NCI-H1694 (cell line): Measurements from ENCODE around the gene FGGY.

ENCODE experiments used
- DNase-seq: peaks from one replicate; lab custom pipeline; 2025; lab: John Stamatoyannopoulos, UW

FGGY gene

DNA sequence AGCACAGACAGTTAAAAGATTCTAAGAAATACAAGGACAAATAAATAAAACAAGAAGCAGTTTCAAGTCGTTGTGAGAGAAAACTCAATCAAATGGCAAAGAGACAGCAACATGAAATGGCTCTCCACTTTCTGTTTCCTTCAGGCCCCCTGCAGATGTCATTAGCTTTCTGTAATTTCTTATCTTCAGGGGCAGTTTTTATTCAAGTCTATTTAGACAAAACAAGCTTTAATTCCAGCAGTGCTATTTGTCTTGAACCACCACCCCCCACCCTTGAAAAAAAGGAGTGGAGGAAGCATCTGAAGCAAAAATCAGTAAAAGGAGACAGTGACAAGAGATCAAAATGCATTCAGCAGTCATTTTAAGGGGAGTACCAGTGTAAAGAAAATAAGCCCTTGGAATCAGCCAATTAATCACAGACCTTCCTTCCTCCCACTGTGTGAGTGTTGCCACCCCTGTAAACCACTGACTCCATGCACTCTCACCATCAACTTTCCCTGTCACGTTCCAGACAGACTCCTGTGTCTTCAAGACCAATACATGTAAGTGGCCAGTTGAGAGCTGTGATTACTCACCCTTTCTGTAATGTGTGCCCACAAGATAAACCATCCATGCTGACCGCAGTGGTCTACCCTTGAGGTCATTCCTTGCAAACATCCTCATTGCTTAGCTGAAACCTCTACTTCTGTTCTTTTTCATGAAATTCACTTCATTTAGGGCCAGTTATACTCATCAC, 381.8 kb downstream of the FGGY start:
- no peak for DNase-seq

DNA sequence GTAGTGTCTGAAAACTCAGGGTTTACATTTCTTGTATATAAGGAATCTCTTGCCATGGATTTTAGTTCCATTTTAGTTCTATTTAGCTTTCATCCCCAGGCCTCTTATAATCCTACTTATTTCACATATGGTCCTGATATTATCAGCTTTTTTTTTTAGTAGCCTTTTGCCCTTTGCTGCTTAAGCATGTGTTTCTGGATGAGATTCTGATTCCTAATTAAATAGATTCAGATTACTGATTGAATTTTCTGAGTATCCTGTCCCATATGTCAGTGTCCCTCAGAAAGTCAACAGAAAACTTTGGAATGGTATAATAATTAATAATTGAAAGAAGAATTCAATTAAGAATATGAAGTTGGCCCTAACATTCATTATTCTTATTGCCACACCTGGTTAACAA, 383.1 kb downstream of the FGGY start:
- DNase-seq = no peak

DNA sequence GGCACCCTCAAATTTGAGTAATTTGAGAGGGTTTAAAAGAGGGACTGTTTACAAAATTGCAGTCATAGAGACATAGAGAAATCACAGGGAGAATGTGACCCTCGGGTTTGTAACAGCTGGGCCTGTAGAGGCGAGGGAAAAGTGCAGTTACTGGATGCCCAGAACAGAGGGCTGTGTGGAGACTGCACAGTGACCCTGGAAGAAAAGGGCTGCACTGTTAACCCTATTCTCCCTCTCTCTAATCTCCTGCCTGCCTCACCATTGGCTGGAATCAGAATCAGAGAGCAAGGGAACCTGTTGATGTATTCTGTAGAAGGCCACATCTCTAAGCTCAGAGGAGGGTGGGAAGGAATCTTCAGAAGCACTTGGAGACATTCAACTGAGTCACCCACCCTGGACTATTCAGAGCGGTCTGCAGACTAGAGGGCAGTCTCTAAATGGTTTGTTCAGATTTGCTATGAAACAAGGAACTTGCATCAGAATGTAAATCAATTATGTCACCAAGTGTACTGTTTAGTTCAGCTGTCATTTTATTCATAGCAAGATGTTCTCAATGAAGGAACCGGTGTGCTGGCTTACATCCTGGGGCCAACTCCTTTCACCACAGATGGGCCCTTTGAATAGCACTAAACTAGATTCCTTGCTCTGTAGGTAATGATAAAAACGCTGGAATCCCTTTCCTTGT, 385.6 kb downstream of the FGGY start:
- DNase-seq = no peak

DNA sequence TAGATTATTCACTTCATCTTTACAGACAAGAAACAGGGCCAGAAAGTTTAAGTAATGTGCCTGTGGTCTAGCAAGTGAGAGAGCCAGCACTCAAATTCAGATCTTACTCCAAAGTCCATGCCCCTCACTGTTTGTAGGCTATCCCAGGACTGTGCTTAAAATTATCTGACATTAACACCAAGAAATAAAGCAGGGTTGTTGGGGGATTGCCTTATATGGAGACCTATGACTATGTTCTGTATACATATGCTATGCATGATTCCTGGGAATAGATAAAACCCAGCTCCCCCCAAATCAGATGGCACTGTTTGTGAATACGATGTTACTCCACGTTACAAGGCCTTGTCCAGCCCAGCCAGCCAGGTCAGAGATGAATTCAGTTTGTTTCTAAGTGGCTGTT, 386.3 kb downstream of the FGGY start:
- DNase-seq = no peak

DNA sequence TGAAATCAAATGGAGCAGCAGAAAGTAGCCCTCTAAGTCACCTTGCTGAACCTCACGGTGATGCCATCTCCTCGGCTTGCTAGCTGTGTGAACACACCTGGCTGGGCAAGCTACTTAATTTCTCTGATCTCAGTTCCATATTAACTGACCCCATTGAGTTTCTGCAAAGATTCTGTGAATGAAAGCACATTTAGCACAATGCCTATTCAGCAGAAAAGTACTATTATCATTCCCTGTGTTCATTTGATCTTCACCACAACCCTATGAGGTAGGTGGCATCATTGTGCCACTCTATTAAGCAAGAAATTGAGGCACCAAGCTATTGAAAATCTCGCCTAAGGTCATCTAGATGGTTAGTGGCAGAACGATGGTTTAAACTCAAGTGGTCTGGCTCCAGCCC, 387.8 kb downstream of the FGGY start:
- no peak for DNase-seq

DNA sequence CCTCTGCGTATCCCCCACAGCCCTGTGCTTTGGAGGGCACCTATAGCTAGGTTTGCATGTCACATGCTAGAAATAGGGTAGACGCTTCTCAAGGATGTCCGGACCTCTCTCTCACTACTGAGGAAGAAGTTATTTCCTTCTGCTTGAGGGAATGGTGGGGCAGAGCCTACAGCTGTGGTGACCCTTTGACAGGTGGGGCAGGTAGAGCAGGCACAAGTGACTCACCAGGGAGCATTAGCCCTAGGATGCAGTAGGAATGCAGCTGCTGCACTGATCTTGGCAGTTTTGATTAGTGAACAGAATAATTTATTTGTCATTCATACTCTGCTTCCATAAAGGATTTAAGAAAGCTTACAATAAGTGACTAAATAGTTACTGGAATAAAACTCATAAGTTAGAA, 388.2 kb downstream of the FGGY start:
- DNase-seq = no peak

DNA sequence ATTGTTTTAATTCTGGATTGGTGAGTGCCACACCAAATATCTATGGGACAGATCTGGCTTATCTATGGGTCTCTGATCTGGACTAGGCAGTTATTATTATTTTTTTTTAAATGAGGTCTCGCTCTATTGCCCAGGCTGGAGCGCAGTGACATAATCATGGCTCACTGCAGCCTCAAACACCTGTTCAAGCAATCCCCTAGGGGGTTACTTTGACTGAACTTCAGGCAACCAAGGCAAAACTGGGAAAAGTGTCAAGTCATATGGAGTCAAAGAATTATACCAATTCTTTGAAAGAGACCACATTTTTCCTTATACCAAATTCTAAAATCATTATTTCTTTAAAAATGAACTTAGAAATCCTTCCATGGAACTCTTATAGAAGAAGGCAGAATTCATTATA, 388.8 kb downstream of the FGGY start:
- peak; percentile 61 for DNase-seq

DNA sequence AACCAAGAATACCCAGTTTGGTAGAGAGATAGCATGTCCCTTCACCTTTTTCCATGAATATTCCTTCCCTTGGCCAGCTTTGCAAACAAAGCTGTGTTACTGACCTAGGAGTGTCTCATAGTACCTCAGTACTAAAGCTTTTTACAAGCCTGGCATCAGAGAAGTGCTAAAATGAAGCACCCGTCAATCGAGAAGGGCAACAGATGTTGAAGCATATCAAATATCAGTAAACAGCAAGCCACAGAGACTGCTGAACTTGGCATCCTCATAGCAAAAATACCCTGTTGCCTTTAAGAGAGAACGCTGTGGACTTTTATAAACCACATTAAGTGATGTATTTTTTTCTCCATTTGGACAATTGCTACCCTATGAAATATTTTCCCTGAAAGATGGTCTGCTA, 389.3 kb downstream of the FGGY start:
- peak; percentile 96 for DNase-seq

DNA sequence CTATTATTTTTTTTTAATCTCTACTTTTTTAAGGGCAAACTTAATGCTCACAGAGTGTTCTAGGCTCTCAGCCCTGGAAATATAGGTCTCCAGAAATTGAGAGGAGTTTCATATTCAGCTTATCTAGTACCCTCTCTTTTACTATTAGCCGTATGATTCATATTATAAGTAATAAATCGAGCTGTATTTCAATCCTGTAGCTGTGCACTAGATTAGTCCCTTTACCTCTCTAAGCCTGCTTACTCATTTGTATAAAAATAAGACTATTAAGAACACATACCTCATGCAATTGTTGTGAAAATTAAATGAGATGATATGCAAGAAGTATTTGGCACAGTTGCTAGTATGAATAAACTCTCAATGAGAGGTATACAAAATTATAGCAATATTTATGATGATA, 389.7 kb downstream of the FGGY start:
- DNase-seq = no peak

DNA sequence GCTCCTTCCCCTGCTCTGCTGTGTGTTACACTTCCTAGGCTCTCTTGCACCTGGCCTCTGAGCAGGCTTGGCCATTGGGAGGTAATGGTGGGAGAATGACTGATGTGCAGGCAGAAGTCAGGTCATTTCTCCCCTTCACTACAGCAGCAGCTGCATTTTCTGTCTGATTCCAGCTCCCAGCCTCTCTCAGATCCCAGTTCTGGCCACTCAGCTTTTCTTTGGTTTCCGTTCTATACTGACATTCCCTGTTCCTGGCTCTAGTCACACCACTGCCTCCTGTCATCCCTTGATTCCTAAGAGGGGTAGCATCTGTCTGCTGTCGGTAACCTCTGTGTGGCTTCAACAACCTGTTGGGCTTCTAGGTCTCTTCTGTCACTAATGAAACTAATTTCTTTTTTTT, 390.2 kb downstream of the FGGY start:
- peak; percentile 87 for DNase-seq

DNA sequence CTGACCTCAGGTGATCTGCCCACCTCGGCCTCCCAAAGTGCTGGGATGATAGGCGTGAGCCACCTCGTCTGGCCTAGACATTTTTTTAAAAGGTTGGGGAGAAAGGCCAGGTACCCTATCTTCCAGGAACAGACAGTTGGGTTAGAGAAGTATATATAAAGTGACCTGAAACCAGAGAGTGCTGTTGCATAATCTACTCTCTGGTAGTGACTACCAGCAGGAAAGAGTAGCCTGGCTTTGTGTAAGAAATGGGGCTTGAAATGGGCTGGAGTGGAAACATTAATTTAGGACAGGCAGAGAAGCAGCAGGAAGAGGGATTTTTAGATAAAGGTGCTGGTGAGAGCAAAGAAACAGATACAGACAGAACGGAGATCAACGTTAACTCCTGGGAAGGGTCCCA, 392.1 kb downstream of the FGGY start:
- DNase-seq = no peak

DNA sequence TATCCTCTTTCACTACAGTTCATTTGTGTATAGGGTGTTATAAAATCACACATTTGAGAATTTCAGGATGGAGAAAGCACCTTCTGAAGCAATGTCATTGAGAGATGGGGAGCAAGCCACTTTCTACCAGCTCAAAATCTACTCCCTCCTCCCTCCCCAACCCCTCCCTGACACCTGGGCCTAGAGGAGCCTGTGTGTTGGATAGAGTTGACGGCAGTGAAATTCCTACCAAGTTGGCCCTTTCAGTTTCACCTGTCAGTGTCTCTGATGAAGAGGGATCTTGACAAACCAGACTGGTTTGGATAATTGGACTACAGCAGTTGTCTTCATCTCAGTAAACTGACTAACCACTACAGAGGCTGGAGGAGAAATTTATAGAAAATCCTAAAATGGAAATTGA, 392.8 kb downstream of the FGGY start:
- DNase-seq = no peak

DNA sequence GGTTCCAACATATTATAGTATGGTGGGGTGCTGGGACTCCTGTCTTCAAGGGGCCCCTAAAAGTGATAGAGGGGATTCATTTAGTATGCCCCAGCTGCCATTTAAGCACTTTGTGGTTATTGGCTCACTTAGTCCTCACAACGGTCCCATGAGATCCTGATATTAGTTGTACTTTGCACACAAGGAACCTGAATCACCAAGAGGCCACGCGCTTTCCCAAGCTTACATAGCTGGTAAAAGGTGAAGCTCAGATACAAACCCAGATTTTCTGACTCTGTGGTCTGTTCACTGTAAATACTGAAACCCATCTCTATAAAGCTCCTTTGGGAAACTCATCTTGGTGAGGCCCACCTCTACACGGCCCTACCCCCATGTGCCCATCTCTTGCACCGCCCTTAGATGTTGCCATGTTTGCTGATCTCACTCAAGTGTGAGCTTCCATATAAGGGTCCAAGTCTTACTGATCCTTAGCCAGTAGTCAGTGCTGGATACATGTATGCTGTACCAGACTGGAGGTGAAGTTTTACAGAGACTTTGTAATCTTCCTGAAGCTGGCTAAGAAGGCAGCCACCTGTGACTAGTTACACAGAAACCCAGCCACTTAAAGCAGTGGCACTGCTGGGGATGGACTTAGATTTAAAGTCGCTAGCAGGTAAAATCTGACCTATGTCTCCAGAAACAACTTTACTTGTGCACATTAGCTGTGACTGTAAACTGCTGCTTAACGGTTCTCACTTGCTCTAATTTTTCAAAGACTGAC, 393.5 kb downstream of the FGGY start:
- DNase-seq = no peak

DNA sequence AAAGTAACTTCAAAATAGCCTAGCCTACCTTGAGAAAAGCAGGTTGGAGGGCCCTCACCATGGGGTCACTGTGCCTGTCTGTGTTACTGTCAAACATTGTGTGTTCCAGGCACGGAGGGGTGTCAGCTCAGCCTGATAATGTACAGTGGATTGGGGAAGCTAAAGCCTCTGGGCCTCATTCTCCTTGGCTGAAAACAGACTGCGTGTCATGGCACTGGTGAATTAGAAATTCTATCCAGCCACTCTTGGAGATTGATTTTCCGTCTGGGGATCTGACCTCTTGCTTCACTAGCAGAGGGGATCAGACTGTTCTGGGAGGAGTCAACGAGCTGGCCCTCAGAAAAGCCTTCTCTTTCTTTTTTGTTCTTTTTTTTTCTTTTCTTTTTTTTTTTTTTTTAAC, 394.4 kb downstream of the FGGY start:
- no peak for DNase-seq

DNA sequence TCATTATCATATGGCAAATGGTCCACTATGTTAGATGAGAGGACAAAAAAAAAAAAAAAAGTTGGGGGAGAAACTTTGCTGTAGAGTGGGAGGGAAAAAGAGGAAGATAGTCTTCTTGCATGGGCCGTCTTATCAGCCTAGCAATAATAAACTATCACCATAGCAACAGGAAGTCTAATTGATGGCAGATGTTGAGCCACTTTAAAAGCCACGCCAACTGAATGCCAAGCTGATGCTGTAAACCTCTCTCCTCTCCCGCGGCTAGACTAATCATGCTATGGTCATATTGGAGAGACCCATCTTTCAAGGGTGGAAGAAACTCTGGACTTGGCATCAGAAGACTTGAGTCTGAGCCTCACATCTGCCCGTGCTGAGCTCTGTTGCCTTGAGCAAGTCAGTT, 395.7 kb downstream of the FGGY start:
- peak; percentile 84 for DNase-seq

DNA sequence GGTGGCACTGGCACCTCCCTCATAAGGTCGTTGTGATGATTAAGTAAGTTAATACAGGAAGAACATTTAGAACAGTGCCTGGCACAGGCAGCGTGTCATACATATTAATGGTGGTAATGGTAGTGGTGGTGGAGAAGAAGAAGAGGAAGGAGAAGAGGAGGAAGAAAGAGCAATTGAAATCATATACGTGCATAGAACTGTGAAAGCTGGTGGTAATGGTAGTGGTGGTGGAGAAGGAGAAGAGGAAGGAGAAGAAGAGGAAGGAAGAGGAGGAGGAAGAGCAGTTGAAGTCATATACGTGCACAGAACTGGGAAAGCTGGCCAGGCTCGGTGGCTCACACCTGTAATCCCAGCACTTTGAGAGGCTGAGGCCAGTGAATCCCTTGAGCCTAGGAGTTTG, 396.5 kb downstream of the FGGY start:
- DNase-seq = no peak

DNA sequence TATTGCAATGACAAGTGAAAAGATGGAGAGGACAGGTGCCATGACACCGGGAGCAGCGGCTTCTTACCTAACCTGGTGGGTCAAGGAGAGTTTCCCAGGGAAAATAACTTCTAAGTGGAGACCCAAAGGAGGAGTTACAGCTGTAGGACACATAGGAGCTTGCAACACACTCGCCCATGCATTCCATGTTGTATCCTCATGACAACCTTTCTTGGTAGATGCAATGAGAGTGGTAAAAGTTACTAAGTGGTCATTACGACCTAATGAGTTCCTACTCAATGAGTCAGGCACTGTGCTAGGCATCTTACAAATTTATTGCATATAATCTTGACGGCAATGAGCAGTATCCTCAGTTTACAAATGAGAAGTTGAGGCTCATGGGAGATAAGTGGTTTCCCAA, 398.4 kb downstream of the FGGY start:
- no peak for DNase-seq

DNA sequence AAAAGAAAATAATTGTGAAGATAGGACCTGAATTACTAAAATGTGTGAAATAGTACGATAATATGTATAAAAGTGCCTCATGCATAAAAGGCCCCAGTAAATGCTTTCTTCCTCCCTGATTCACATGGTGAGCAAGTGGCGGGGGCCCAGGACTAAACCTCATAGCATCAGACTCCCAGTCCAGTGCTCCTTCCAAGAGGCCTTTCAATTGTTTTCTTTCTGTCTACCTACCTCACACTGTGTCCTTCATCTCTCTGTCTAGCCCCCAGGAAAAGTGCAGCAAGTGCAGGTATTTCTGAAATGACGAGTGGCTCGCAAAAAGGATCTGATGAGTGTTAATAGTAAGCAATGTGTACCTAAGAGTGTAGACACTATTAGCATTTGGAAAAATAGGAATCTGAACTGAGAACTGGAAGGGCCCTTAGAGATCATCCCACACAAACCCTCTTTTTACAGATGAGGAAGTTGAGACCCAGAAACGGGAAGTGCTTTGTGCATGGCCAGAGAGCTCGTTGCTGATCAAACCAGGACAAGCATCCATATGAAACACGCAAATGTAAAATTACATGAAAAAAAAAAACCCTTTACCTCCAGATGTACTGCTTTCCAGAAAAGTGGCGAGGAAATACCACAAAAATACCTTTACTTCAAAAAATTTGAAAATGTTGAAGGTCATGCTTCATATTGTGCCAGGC, 399.7 kb downstream of the FGGY start:
- DNase-seq = no peak

DNA sequence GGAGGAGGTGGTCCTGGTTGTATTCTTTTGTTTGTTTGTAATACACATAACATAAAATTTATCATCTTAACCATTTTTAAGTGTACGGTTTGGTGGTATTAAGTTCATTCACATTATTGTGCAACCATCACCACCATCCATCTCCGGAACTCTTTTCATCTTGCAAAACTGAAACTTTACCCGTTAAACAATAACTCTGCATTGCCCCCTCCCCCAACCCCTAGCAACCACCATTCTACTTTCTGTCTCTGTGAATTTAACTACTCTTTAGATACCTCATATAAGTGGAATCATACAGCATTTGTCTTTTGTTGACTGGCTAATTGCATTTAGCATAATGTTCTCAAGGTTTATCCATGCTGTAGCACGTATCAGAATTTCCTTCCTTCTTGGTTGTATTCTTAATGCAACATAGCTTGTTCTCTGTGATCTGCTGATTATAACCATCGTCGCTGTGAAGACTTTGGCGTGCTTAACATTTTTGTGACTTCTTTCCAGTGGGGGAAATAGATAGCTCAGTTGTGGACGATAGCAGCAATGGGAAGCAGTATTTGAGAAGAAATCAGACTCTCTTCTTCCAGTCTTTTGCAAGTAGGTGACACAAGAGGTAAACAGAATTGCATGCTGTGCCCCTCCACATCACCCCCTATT, 400.4 kb downstream of the FGGY start:
- no peak for DNase-seq

DNA sequence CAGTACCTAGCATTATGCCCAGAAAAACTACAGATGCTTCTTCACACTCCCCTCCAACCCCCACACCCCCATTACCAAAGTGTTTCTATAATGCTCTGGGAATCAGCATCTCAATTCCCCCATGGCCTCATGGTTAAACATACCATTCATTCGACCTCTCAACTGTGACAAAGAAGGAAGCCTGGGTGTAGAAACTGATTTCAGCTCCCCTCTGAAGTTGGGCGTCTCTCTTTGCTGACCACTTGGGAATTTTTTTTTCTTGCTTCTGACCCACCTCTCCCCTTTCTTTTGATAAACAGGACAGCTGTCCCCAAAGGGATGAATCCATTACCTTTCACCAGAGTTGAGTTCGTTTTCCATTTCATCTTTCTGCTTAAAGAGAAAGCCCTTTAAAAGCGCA, 401.5 kb downstream of the FGGY start:
- no peak for DNase-seq

DNA sequence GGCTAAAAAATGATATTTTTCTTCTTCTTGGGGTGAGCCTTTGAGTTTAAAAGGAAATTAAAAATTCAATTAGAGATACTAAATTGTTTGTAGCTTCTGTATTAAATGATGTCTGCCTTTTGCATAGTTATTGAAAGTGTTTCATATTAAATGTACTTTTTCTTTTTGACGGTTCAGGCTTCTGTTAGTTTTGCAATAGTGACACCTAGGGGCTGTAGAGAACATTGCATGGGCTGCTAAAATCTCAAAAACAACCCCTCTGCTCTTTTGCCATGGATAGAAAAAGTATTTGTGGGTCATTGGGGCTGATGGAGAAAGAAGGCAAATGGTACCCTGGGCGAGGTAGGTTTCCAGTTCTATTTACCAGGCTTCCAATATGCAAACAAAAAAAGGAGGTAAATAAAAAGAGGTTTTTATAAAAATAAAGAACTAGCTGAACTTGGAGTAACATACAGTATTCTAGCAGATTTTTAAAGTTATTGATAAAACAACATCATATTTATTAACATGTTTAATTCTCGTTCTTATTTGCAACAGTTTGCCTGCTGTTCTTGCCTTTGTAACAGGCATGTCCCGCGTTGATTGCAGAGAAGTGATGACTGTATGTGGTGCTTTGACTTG, 402.4 kb downstream of the FGGY start:
- DNase-seq = peak; percentile 22

DNA sequence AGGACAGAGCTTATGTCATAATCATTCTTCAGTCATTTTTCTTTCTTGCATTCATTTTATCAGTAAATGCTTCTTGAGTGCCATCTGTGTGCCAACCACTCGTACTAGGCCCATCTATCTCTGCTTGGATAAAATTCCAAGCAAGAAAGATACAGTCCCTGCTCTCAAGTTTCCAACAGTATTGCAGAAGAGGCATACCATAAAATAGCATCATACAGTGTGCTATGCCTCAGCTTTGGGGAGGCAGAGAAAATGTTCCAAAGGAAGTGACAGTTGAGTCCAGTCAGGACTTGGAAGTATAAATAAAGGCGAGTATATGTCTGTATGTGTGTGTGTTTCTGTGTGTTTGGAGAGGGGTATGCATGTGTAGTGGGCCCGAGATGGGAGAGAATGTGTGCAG, 404.5 kb downstream of the FGGY start:
- DNase-seq = no peak
